Mesenchymal stem cell (in vitro differentiated cells and primary cell): ENCODE measurements around the gene SPRR5.
A peak's percentile ranks its signal among the peaks of the same experiment; 100 is the strongest.

ENCODE experiments used
- DNase-seq: peaks from one replicate; pipeline ENCODE4 v3.0.0-alpha.2; 2013
- H2AFZ ChIP-seq: one replicate; pipeline ENCODE4 v1.6.1; 2013; ENCODE audit warnings: low read depth, mild to moderate bottlenecking, control low read depth, inconsistent platforms, low read length, moderate library complexity
- H2AK5ac ChIP-seq: 2 replicates; pipeline ENCODE4 v1.6.1; 2013; ENCODE audit warnings: low read length, moderate library complexity, mild to moderate bottlenecking, inconsistent platforms; ENCODE audit not compliant: severe bottlenecking
- H2BK120ac ChIP-seq: one replicate; pipeline ENCODE4 v1.6.1; 2013; ENCODE audit warnings: low read depth, mild to moderate bottlenecking, inconsistent platforms, low read length, moderate library complexity
- H2BK12ac ChIP-seq, 2 experiments: one replicate each; pipeline ENCODE4 v1.6.1; 2013; ENCODE audit warnings: inconsistent platforms in 2 of 2, low read length in 2 of 2, mild to moderate bottlenecking in 2 of 2, moderate library complexity in 2 of 2, control low read depth in 1 of 2
- H2BK15ac ChIP-seq: one replicate; pipeline ENCODE4 v1.6.1; 2013; ENCODE audit warnings: mild to moderate bottlenecking, low read depth, inconsistent platforms; ENCODE audit not compliant: poor library complexity, severe bottlenecking
- H2BK5ac ChIP-seq: 2 replicates; pipeline ENCODE4 v1.6.1; 2013; ENCODE audit warnings: low read depth, mild to moderate bottlenecking, low read length, control low read depth, inconsistent platforms; ENCODE audit not compliant: poor library complexity, severe bottlenecking
- H3K14ac ChIP-seq, 2 experiments: one replicate each; pipeline ENCODE4 v1.6.1; 2013; ENCODE audit warnings: inconsistent platforms in 2 of 2, low read length in 2 of 2, control low read depth in 1 of 2, mild to moderate bottlenecking in 1 of 2, moderate library complexity in 1 of 2
- H3K18ac ChIP-seq, 2 experiments: one replicate each; pipeline ENCODE4 v1.6.1; 2013; ENCODE audit warnings: inconsistent platforms in 2 of 2, low read length in 2 of 2, control low read depth in 1 of 2, low read depth in 1 of 2, mild to moderate bottlenecking in 1 of 2
- H3K23ac ChIP-seq, 2 experiments: one replicate each; pipeline ENCODE4 v1.6.1; 2013; ENCODE audit warnings: inconsistent platforms in 2 of 2, low read length in 2 of 2, mild to moderate bottlenecking in 2 of 2, moderate library complexity in 2 of 2, control low read depth in 1 of 2
- H3K27ac ChIP-seq: 2 replicates; pipeline ENCODE4 v1.5.1; 2013; ENCODE audit warnings: mild to moderate bottlenecking, moderate library complexity, low read length, control low read depth, inconsistent platforms; ENCODE audit not compliant: poor library complexity, severe bottlenecking
- H3K27me3 ChIP-seq, 2 experiments: 2 replicates each; pipeline versions ENCODE4 v1.6.1 to v1.7.0; 2013; ENCODE audit warnings: low read length in 2 of 2, mild to moderate bottlenecking in 2 of 2, moderate library complexity in 2 of 2, control low read depth in 1 of 2, inconsistent platforms in 1 of 2; ENCODE audit not compliant: control insufficient read depth in 1 of 2, insufficient read depth in 1 of 2
- H3K36me3 ChIP-seq, 2 experiments: 2 replicates each; pipeline versions ENCODE4 v1.6.1 to v1.7.0; 2013; ENCODE audit warnings: low read length in 2 of 2, control low read depth in 1 of 2, inconsistent platforms in 1 of 2, low read depth in 1 of 2, mild to moderate bottlenecking in 1 of 2; ENCODE audit not compliant: insufficient read depth in 2 of 2, control insufficient read depth in 1 of 2
- H3K4ac ChIP-seq, 2 experiments: one replicate each; pipeline ENCODE4 v1.6.1; 2013; ENCODE audit warnings: inconsistent platforms in 2 of 2, low read length in 2 of 2, mild to moderate bottlenecking in 2 of 2, moderate library complexity in 2 of 2, control low read depth in 1 of 2, low read depth in 1 of 2
- H3K4me1 ChIP-seq: 2 replicates; pipeline ENCODE4 v1.6.1; 2013; ENCODE audit warnings: low read depth, low read length, control low read depth; ENCODE audit not compliant: control insufficient read depth, insufficient read depth
- H3K4me2 ChIP-seq: 2 replicates; pipeline ENCODE4 v1.6.1; 2013; ENCODE audit warnings: low read length, mild to moderate bottlenecking, inconsistent platforms; ENCODE audit not compliant: poor library complexity, severe bottlenecking
- H3K4me3 ChIP-seq, 2 experiments: 2 replicates each; pipeline versions ENCODE4 v1.5.1 to v1.7.0; 2013; ENCODE audit warnings: low read length in 2 of 2, mild to moderate bottlenecking in 2 of 2, control low read depth in 1 of 2, low read depth in 1 of 2; ENCODE audit not compliant: insufficient read depth in 1 of 2
- H3K79me1 ChIP-seq: replicated peaks from 2 replicates; pipeline ENCODE4 v1.6.1; 2013; ENCODE audit warnings: mild to moderate bottlenecking, control low read depth, low read length, inconsistent platforms; ENCODE audit not compliant: poor library complexity, severe bottlenecking
- H3K9ac ChIP-seq: 2 replicates; pipeline ENCODE4 v1.7.0; 2013; ENCODE audit warnings: mild to moderate bottlenecking, low read length, moderate library complexity
- H3K9me3 ChIP-seq: 2 replicates; pipeline ENCODE4 v1.7.0; 2013; ENCODE audit warnings: mild to moderate bottlenecking, low read length; ENCODE audit not compliant: control insufficient read depth
- H4K8ac ChIP-seq: one replicate; pipeline ENCODE4 v1.6.1; 2013; ENCODE audit warnings: inconsistent platforms, mild to moderate bottlenecking, low read length, moderate library complexity
- H4K91ac ChIP-seq: one replicate; pipeline ENCODE4 v1.6.1; 2013; ENCODE audit warnings: mild to moderate bottlenecking, low read length, inconsistent platforms
- WGBS: methylation state at CpG from one replicate; pipeline ENCODE4 v1.1.7; 2013; ENCODE audit warnings: mixed read lengths; 5-methylcytosine and 5-hydroxymethylcytosine counted together

The SPRR5 gene

GRCh38 chr1:152919071-152919470 is 27.9 kb upstream of the SPRR5 start:
- Histone ChIP-seq H3K79me1 (no peaks in the 10 kb centered on the region), H3K36me3 (no peaks in the 10 kb centered on the region), H4K8ac (no peak overlapping the region)

GRCh38 chr1:152924191-152924590 is 22.8 kb upstream of the SPRR5 start:
- H3K27ac ChIP-seq: no peak overlapping the region
- 86% methylated on average over 2 of the region's 2 CpGs for WGBS

More at GRCh38 chr1:152919071-152919470, 27.9 kb upstream of the SPRR5 start:
- no peak overlapping the region for H2AK5ac ChIP-seq
- no peak overlapping the region for H3K9ac ChIP-seq
- no peaks in the 10 kb centered on the region for H3K4me1 ChIP-seq
- no peak overlapping the region for H2BK12ac ChIP-seq
- no peak overlapping the region for H2BK15ac ChIP-seq
- H3K9me3 ChIP-seq: no peaks in the 10 kb centered on the region
- no peak overlapping the region for H3K4me3 ChIP-seq
- no peak overlapping the region for H2BK5ac ChIP-seq
- H3K4me2 ChIP-seq: no peak overlapping the region
- no peak overlapping the region for H3K4ac ChIP-seq
- no peak for DNase-seq
- H2BK120ac ChIP-seq: no peak overlapping the region
- H4K91ac ChIP-seq: no peak overlapping the region
- H3K18ac ChIP-seq: no peak overlapping the region
- H2AFZ ChIP-seq: no peak overlapping the region
- no peaks in the 10 kb centered on the region for H3K27me3 ChIP-seq
- H3K23ac ChIP-seq: no peak overlapping the region
- H3K14ac ChIP-seq: no peak overlapping the region
- no peak overlapping the region for H3K27ac ChIP-seq

DNA sequence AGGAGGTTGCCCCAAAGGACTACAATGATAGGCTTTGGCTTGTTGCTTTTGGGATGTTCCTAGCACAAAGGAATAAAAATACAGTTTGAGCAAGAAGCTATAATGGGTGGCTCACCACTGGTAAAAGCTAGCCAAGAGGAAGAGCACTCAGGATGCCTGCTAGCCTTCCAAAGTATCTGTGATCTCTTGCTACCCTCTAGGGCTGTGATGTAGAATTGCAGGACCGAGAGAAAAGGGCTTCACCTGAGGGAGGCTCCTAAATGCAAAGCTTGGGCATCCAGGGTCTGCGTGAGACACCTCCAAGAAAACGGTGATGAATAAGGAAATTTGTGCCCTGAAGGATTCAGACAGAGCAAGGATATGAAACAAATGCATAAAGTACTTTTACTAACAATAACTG is 20.9 kb upstream of the SPRR5 start:
- Histone ChIP-seq H3K4me3 (no peak overlapping the region), H3K18ac (no peak overlapping the region), H2BK15ac (no peak overlapping the region), H2BK12ac (no peak overlapping the region), H3K4me1 (no peaks in the 10 kb centered on the region), H2BK5ac (no peak overlapping the region), H2AFZ (no peak overlapping the region), H2BK120ac (no peak overlapping the region), H3K36me3 (no peaks in the 10 kb centered on the region), H3K9ac (peak overlapping the region; percentile 23), H3K27ac (no peak overlapping the region), H3K23ac (no peak overlapping the region), H3K4me2 (no peak overlapping the region), H3K9me3 (no peaks in the 10 kb centered on the region), H3K27me3 (no peaks in the 10 kb centered on the region), H3K14ac (no peak overlapping the region), H3K79me1 (no peaks in the 10 kb centered on the region), H4K91ac (no peak overlapping the region), H4K8ac (no peak overlapping the region), H2AK5ac (no peak overlapping the region), H3K4ac (no peak overlapping the region)
- 27% methylated on average over 2 of the region's 3 CpGs for WGBS
- no peak for DNase-seq

More at GRCh38 chr1:152924191-152924590, 22.8 kb upstream of the SPRR5 start:
- no peak overlapping the region for H4K8ac ChIP-seq
- H3K4me1 ChIP-seq: no peaks in the 10 kb centered on the region
- H2AK5ac ChIP-seq: no peak overlapping the region
- H3K18ac ChIP-seq: no peak overlapping the region
- no peaks in the 10 kb centered on the region for H3K27me3 ChIP-seq
- H4K91ac ChIP-seq: no peak overlapping the region
- DNase-seq: no peak
- no peaks in the 10 kb centered on the region for H3K36me3 ChIP-seq
- H3K4ac ChIP-seq: no peak overlapping the region
- no peak overlapping the region for H2BK15ac ChIP-seq
- no peak overlapping the region for H3K14ac ChIP-seq
- H3K23ac ChIP-seq: no peak overlapping the region
- H2BK5ac ChIP-seq: no peak overlapping the region
- no peak overlapping the region for H3K4me2 ChIP-seq
- H2BK12ac ChIP-seq: no peak overlapping the region
- H3K4me3 ChIP-seq: no peak overlapping the region
- H3K9me3 ChIP-seq: no peaks in the 10 kb centered on the region
- H2AFZ ChIP-seq: no peak overlapping the region
- H3K9ac ChIP-seq: no peak overlapping the region
- H2BK120ac ChIP-seq: no peak overlapping the region
- no peaks in the 10 kb centered on the region for H3K79me1 ChIP-seq

GRCh38 chr1:152928671-152929070 is 18.3 kb upstream of the SPRR5 start:
- peaks cover 0 to 4% of the 10 kb centered on the region in 2 experiments for H3K27me3 ChIP-seq
- no peak overlapping the region for H2BK120ac ChIP-seq
- no peak overlapping the region for H4K8ac ChIP-seq
- no peaks in the 10 kb centered on the region for H3K36me3 ChIP-seq
- H3K18ac ChIP-seq: no peak overlapping the region
- no peak overlapping the region for H3K4ac ChIP-seq
- H3K4me3 ChIP-seq: no peak overlapping the region
- H2BK15ac ChIP-seq: no peak overlapping the region
- no peak overlapping the region for H3K27ac ChIP-seq
- H3K79me1 ChIP-seq: no peaks in the 10 kb centered on the region
- 82% methylated on average over 2 of the region's 3 CpGs for WGBS
- H2BK12ac ChIP-seq: no peak overlapping the region
- DNase-seq: no peak
- no peak overlapping the region for H2AK5ac ChIP-seq
- no peaks in the 10 kb centered on the region for H3K9me3 ChIP-seq
- H2BK5ac ChIP-seq: no peak overlapping the region
- H3K14ac ChIP-seq: no peak overlapping the region
- no peak overlapping the region for H2AFZ ChIP-seq
- H4K91ac ChIP-seq: no peak overlapping the region
- H3K9ac ChIP-seq: no peak overlapping the region
- H3K4me2 ChIP-seq: no peak overlapping the region
- H3K4me1 ChIP-seq: no peaks in the 10 kb centered on the region
- no peak overlapping the region for H3K23ac ChIP-seq
